H1 (cell line): ENCODE results near the gene CEACAM1. TPM values are rescaled to one million over a fixed set of nuclear protein-coding genes. Genes with fewer than 3 reads are reported as not detected.

Source experiments
- CTCF ChIP-seq, 3 experiments: IDR thresholded peaks; 1 replicate in 2 of 3; 2 replicates in 1 of 3; pipeline versions ENCODE4 v1.5.1 to v1.6.1; 2011; ENCODE audit warnings: low read length in 3 of 3, mild to moderate bottlenecking in 3 of 3, inconsistent platforms in 2 of 3, low read depth in 1 of 3, moderate library complexity in 1 of 3; ENCODE audit not compliant: insufficient read depth in 1 of 3; ENCODE audit errors: control extremely low read depth in 1 of 3
- KDM1A ChIP-seq: fragments of 200-600, 300-600 bp; sonication (generic); IDR thresholded peaks from 2 replicates; pipeline ENCODE4 v1.7.1; 2016; ENCODE audit warnings: mild to moderate bottlenecking, low read length, borderline replicate concordance
- TCF12 ChIP-seq: IDR thresholded peaks from 2 replicates; pipeline ENCODE4 v1.6.1; 2011; ENCODE audit warnings: low read depth, mild to moderate bottlenecking, low read length
- polyA plus RNA-seq, 7 experiments: library from polyadenylated mRNA; depleted of rRNA in 3 of 7; stranded (reverse) in 5 of 7; unstranded in 2 of 7; fragments of >200 nt in 5 of 7; fragments of 200-250 nt in 2 of 7; gene quantifications; 1 replicate in 5 of 7; 2 replicates in 1 of 7; 4 replicates in 1 of 7; pipeline versions ENCODE4 v1.2.1 to v1.2.3, GENCODE V29; 2011 to 2013; ENCODE audit warnings: missing spikeins in 2 of 7, mixed read lengths in 2 of 7
- total RNA-seq: library from RNA; stranded (reverse); fragmentation: NEBNext Ultra II Directional; extraction: Animal tissue kit (Norgen Biotek cat#: 25700); gene quantifications from 2 replicates; pipeline ENCODE4 v1.2.1, GENCODE V29; 2021

CEACAM1 gene
- total and polyA plus RNA-seq, 2 of the 8 experiments (the other 6 are each of a cell fraction or from before 2014, with no cell fraction given) = 1.8 to 3.6 TPM

- TF ChIP-seq TCF12 (no peak), KDM1A (no peak), CTCF (IDR thresholded peaks at IDR 0.05; ENCODE audit: control extremely low read depth in 1 of 3, insufficient read depth in 1 of 3, low read depth in 1 of 3, low read length in 3 of 3) (no peak)
These were observed 48.7 kb upstream of the CEACAM1 start (continued) for GRCh38 chr19:42577016-42577415.
